ENCODE data around the gene CNST.

Gene CNST

GRCh38 chr1:246641394-246641793 lies 75.1 kb downstream of the CNST start:
- 100% methylated on average over 1 of the region's 2 CpGs; no CpG with 5 or more reads in 1 of the 2 experiments for WGBS, 2 experiments (ENCODE audit: insufficient coverage in 2 of 2)
- H3K27ac ChIP-seq (ENCODE audit: low read depth, low read length, severe bottlenecking), result no peak overlapping the region
- H3K9me3 ChIP-seq (ENCODE audit: control insufficient read depth, low read length), result no peaks in the 10 kb centered on the region
- H3K4me3 ChIP-seq (ENCODE audit: extremely low read depth, insufficient read depth, low read length, poor library complexity, severe bottlenecking), result no peak overlapping the region
- H3K36me3 ChIP-seq (ENCODE audit: control insufficient read depth, insufficient read depth, low read length), result peaks cover 22% of the 10 kb centered on the region
- no peaks in the 10 kb centered on the region for H3K4me1 ChIP-seq (ENCODE audit: control insufficient read depth, insufficient read depth, low read length, poor library complexity, severe bottlenecking)

GRCh38 chr1:246642719-246643118 lies 76.5 kb downstream of the CNST start:
- Histone ChIP-seq H3K4me1 (ENCODE audit: control insufficient read depth, insufficient read depth, low read length, poor library complexity, severe bottlenecking) (no peaks in the 10 kb centered on the region), H3K4me3 (ENCODE audit: extremely low read depth, insufficient read depth, low read length, poor library complexity, severe bottlenecking) (no peak overlapping the region), H3K27ac (ENCODE audit: low read depth, low read length, severe bottlenecking) (no peak overlapping the region), H3K9me3 (ENCODE audit: control insufficient read depth, low read length) (no peaks in the 10 kb centered on the region), H3K36me3 (ENCODE audit: control insufficient read depth, insufficient read depth, low read length) (peaks cover 15% of the 10 kb centered on the region)
- WGBS, 2 experiments (ENCODE audit: insufficient coverage in 2 of 2), result 92 to 96% methylated on average over 4 of the region's 6 CpGs

- H3K27ac ChIP-seq (ENCODE audit: low read depth, low read length, severe bottlenecking), result peak overlapping the region; percentile 63
- no peaks in the 10 kb centered on the region for H3K4me1 ChIP-seq (ENCODE audit: control insufficient read depth, insufficient read depth, low read length, poor library complexity, severe bottlenecking)
- H3K36me3 ChIP-seq (ENCODE audit: control insufficient read depth, insufficient read depth, low read length), result peaks cover 19% of the 10 kb centered on the region
- 32 to 39% methylated on average over 8 to 10 of the region's 10 CpGs for WGBS, 2 experiments (ENCODE audit: insufficient coverage in 2 of 2)
- no peak overlapping the region for H3K4me3 ChIP-seq (ENCODE audit: extremely low read depth, insufficient read depth, low read length, poor library complexity, severe bottlenecking)
- no peaks in the 10 kb centered on the region for H3K9me3 ChIP-seq (ENCODE audit: control insufficient read depth, low read length)
These were observed 80.9 kb downstream of the CNST start for GRCh38 chr1:246647113-246647512.

GRCh38 chr1:246647513-246647912 lies 81.3 kb downstream of the CNST start:
- Histone ChIP-seq H3K9me3 (ENCODE audit: control insufficient read depth, low read length) (no peaks in the 10 kb centered on the region), H3K4me3 (ENCODE audit: extremely low read depth, insufficient read depth, low read length, poor library complexity, severe bottlenecking) (no peak overlapping the region), H3K27ac (ENCODE audit: low read depth, low read length, severe bottlenecking) (peak overlapping the region; percentile 63), H3K4me1 (ENCODE audit: control insufficient read depth, insufficient read depth, low read length, poor library complexity, severe bottlenecking) (no peaks in the 10 kb centered on the region), H3K36me3 (ENCODE audit: control insufficient read depth, insufficient read depth, low read length) (peaks cover 19% of the 10 kb centered on the region)
- WGBS, 2 experiments (ENCODE audit: insufficient coverage in 2 of 2), result 89 to 96% methylated on average over 7 of the region's 8 CpGs

- Histone ChIP-seq H3K9me3 (ENCODE audit: control insufficient read depth, low read length) (no peaks in the 10 kb centered on the region), H3K4me1 (ENCODE audit: control insufficient read depth, insufficient read depth, low read length, poor library complexity, severe bottlenecking) (no peaks in the 10 kb centered on the region), H3K4me3 (ENCODE audit: extremely low read depth, insufficient read depth, low read length, poor library complexity, severe bottlenecking) (no peak overlapping the region), H3K27ac (ENCODE audit: low read depth, low read length, severe bottlenecking) (no peak overlapping the region), H3K36me3 (ENCODE audit: control insufficient read depth, insufficient read depth, low read length) (peaks cover 18% of the 10 kb centered on the region)
- 95 to 100% methylated on average over 4 to 5 of the region's 6 CpGs for WGBS, 2 experiments (ENCODE audit: insufficient coverage in 2 of 2)
These were observed 84.9 kb downstream of the CNST start for GRCh38 chr1:246651012-246651695.

- Histone ChIP-seq H3K4me1 (ENCODE audit: control insufficient read depth, insufficient read depth, low read length, poor library complexity, severe bottlenecking) (no peaks in the 10 kb centered on the region), H3K4me3 (ENCODE audit: extremely low read depth, insufficient read depth, low read length, poor library complexity, severe bottlenecking) (no peak overlapping the region), H3K9me3 (ENCODE audit: control insufficient read depth, low read length) (no peaks in the 10 kb centered on the region), H3K36me3 (ENCODE audit: control insufficient read depth, insufficient read depth, low read length) (peaks cover 13% of the 10 kb centered on the region), H3K27ac (ENCODE audit: low read depth, low read length, severe bottlenecking) (no peak overlapping the region)
- 80 to 83% methylated on average over 1 of the region's 6 CpGs for WGBS, 2 experiments (ENCODE audit: insufficient coverage in 2 of 2)
These were observed 92.3 kb downstream of the CNST start for GRCh38 chr1:246658567-246658966.

- Histone ChIP-seq H3K4me3 (ENCODE audit: extremely low read depth, insufficient read depth, low read length, poor library complexity, severe bottlenecking) (no peak overlapping the region), H3K9me3 (ENCODE audit: control insufficient read depth, low read length) (no peaks in the 10 kb centered on the region), H3K4me1 (ENCODE audit: control insufficient read depth, insufficient read depth, low read length, poor library complexity, severe bottlenecking) (no peaks in the 10 kb centered on the region), H3K27ac (ENCODE audit: low read depth, low read length, severe bottlenecking) (no peak overlapping the region), H3K36me3 (ENCODE audit: control insufficient read depth, insufficient read depth, low read length) (peaks cover 9% of the 10 kb centered on the region)
- 100% methylated on average over 5 of the region's 6 CpGs for WGBS, 2 experiments (ENCODE audit: insufficient coverage in 2 of 2)
These were observed 93.4 kb downstream of the CNST start for GRCh38 chr1:246659594-246660140.

GRCh38 chr1:246661451-246661850 lies 95.2 kb downstream of the CNST start:
- WGBS, 2 experiments (ENCODE audit: insufficient coverage in 2 of 2), result 83 to 92% methylated on average over 2 of the region's 2 CpGs
- Histone ChIP-seq H3K27ac (ENCODE audit: low read depth, low read length, severe bottlenecking) (no peak overlapping the region), H3K9me3 (ENCODE audit: control insufficient read depth, low read length) (no peaks in the 10 kb centered on the region), H3K36me3 (ENCODE audit: control insufficient read depth, insufficient read depth, low read length) (peaks cover 14% of the 10 kb centered on the region), H3K4me1 (ENCODE audit: control insufficient read depth, insufficient read depth, low read length, poor library complexity, severe bottlenecking) (no peaks in the 10 kb centered on the region), H3K4me3 (ENCODE audit: extremely low read depth, insufficient read depth, low read length, poor library complexity, severe bottlenecking) (no peak overlapping the region)

- Histone ChIP-seq H3K9me3 (ENCODE audit: control insufficient read depth, low read length) (no peaks in the 10 kb centered on the region), H3K4me1 (ENCODE audit: control insufficient read depth, insufficient read depth, low read length, poor library complexity, severe bottlenecking) (no peaks in the 10 kb centered on the region), H3K36me3 (ENCODE audit: control insufficient read depth, insufficient read depth, low read length) (peaks cover 12% of the 10 kb centered on the region), H3K4me3 (ENCODE audit: extremely low read depth, insufficient read depth, low read length, poor library complexity, severe bottlenecking) (no peak overlapping the region), H3K27ac (ENCODE audit: low read depth, low read length, severe bottlenecking) (no peak overlapping the region)
- WGBS, 2 experiments (ENCODE audit: insufficient coverage in 2 of 2), result 71 to 74% methylated on average over 1 to 5 of the region's 5 CpGs
These were observed 101.5 kb downstream of the CNST start for GRCh38 chr1:246667773-246668172.

GRCh38 chr1:246669659-246670058 lies 103.4 kb downstream of the CNST start:
- peaks cover 10% of the 10 kb centered on the region for H3K36me3 ChIP-seq (ENCODE audit: control insufficient read depth, insufficient read depth, low read length)
- H3K4me1 ChIP-seq (ENCODE audit: control insufficient read depth, insufficient read depth, low read length, poor library complexity, severe bottlenecking), result no peaks in the 10 kb centered on the region
- H3K9me3 ChIP-seq (ENCODE audit: control insufficient read depth, low read length), result no peaks in the 10 kb centered on the region
- H3K4me3 ChIP-seq (ENCODE audit: extremely low read depth, insufficient read depth, low read length, poor library complexity, severe bottlenecking), result no peak overlapping the region
- 83 to 87% methylated on average over 5 of the region's 6 CpGs for WGBS, 2 experiments (ENCODE audit: insufficient coverage in 2 of 2)
- H3K27ac ChIP-seq (ENCODE audit: low read depth, low read length, severe bottlenecking), result no peak overlapping the region

- Histone ChIP-seq H3K9me3 (ENCODE audit: control insufficient read depth, low read length) (no peaks in the 10 kb centered on the region), H3K4me1 (ENCODE audit: control insufficient read depth, insufficient read depth, low read length, poor library complexity, severe bottlenecking) (no peaks in the 10 kb centered on the region)
- WGBS, 2 experiments (ENCODE audit: insufficient coverage in 2 of 2), result 77 to 93% methylated on average over 3 to 5 of the region's 8 CpGs
These were observed 107.8 kb downstream of the CNST start for GRCh38 chr1:246674049-246674448.

More at GRCh38 chr1:246674049-246674448, 107.8 kb downstream of the CNST start:
- H3K36me3 ChIP-seq (ENCODE audit: control insufficient read depth, insufficient read depth, low read length), result no peaks in the 10 kb centered on the region
- no peak overlapping the region for H3K27ac ChIP-seq (ENCODE audit: low read depth, low read length, severe bottlenecking)
- no peak overlapping the region for H3K4me3 ChIP-seq (ENCODE audit: extremely low read depth, insufficient read depth, low read length, poor library complexity, severe bottlenecking)

Data from mesodermal cell (in vitro differentiated cells).